HG02588 (cell line): Measurements from ENCODE around the gene AKR1C2.
"Not testable (repeated sequence)": the region's sequence is repeated elsewhere in the genome, so short reads cannot be mapped to it uniquely, and the experiment has no call there.

Experiments
- ATAC-seq: cut with Tn5 transposase; IDR thresholded peaks from one replicate; pipeline ENCODE4 v1.9.1; 2021; ENCODE audit warnings: mild to moderate bottlenecking, moderate library complexity; ENCODE audit not compliant: unreplicated experiment

The AKR1C2 gene

GRCh38 chr10:5003127-5004029, at the start of gene AKR1C2:
AKR1C2 (minus strand) TSS chr10:5003857; CDS start chr10:5003835, 22 bp downstream.
- ATAC-seq, result not testable (repeated sequence)

- ATAC-seq, result not testable (repeated sequence)
These were observed 49.4 kb upstream of the AKR1C2 start for GRCh38 chr10:5052951-5053500.

GRCh38 chr10:5047912-5048628, 44.4 kb upstream of the AKR1C2 start:
- ATAC-seq, result no peak

- not testable (repeated sequence) for ATAC-seq
These were observed 43.4 kb upstream of the AKR1C2 start for GRCh38 chr10:5047055-5047454.

GRCh38 chr10:5046410-5046809, 42.8 kb upstream of the AKR1C2 start:
- no peak for ATAC-seq

- no peak for ATAC-seq
These were observed 41.4 kb upstream of the AKR1C2 start for GRCh38 chr10:5045095-5045494.

- ATAC-seq, result no peak
These were observed 40.1 kb upstream of the AKR1C2 start for GRCh38 chr10:5043716-5044115.

- ATAC-seq, result no peak
These were observed 39.3 kb upstream of the AKR1C2 start for GRCh38 chr10:5042922-5043321.

GRCh38 chr10:5041471-5042023, 37.9 kb upstream of the AKR1C2 start:
- no peak for ATAC-seq

GRCh38 chr10:5040781-5041470, 37.3 kb upstream of the AKR1C2 start:
- ATAC-seq, result no peak

- no peak for ATAC-seq
These were observed 36.5 kb upstream of the AKR1C2 start for GRCh38 chr10:5040010-5040673.

GRCh38 chr10:5038733-5039132, 35.1 kb upstream of the AKR1C2 start:
- ATAC-seq, result no peak

GRCh38 chr10:5038101-5038500, 34.4 kb upstream of the AKR1C2 start:
- ATAC-seq, result no peak

GRCh38 chr10:5036511-5036910, 32.9 kb upstream of the AKR1C2 start:
- ATAC-seq, result no peak

- no peak for ATAC-seq
These were observed 31.7 kb upstream of the AKR1C2 start for GRCh38 chr10:5035356-5035755.

- ATAC-seq, result no peak
These were observed 30.9 kb upstream of the AKR1C2 start for GRCh38 chr10:5034588-5034987.

GRCh38 chr10:5033061-5033778, 29.6 kb upstream of the AKR1C2 start:
- no peak for ATAC-seq

- not testable (repeated sequence) for ATAC-seq
These were observed 28.8 kb upstream of the AKR1C2 start for GRCh38 chr10:5032444-5032843.

GRCh38 chr10:5031588-5031987, 27.9 kb upstream of the AKR1C2 start:
- not testable (repeated sequence) for ATAC-seq

- no peak for ATAC-seq
These were observed 27.3 kb upstream of the AKR1C2 start for GRCh38 chr10:5030989-5031388.
